Tibial nerve (tissue), 4 donors: ENCODE data around the gene ATG5. TPM values are rescaled to one million over a fixed set of nuclear protein-coding genes. Genes with fewer than 3 reads are reported as not detected.

Experiments
- DNase-seq, 2 donors: peaks; one replicate each; pipeline ENCODE4 v3.0.0-alpha.2; 2019; ENCODE audit warnings: low spot score in 2 of 2
- H3K27ac ChIP-seq, 4 donors: fragments of 200-600 bp; sonication (generic) in 3 of 4; one replicate each; pipeline ENCODE4 v1.5.1; 2017 to 2019; ENCODE audit warnings: mild to moderate bottlenecking in 1 of 4
- H3K27me3 ChIP-seq, 2 donors: fragments of 200-600 bp; sonication (generic) in 1 of 2; one replicate each; pipeline versions ENCODE4 v1.5.1 to v1.6.0; 2017 to 2019
- H3K36me3 ChIP-seq, 3 donors: fragments of 200-600 bp; sonication (generic); one replicate each; pipeline ENCODE4 v1.5.1; 2018 to 2019
- H3K4me1 ChIP-seq, 4 donors: fragments of 200-600 bp; sonication (generic) in 3 of 4; one replicate each; pipeline ENCODE4 v1.5.1; 2017 to 2019
- H3K4me3 ChIP-seq, 4 donors: fragments of 200-600 bp; sonication (generic) in 3 of 4; one replicate each; pipeline ENCODE4 v1.5.1; 2017 to 2019; ENCODE audit warnings: mild to moderate bottlenecking in 1 of 4, moderate library complexity in 1 of 4
- H3K9me3 ChIP-seq, 4 donors: fragments of 200-600 bp; sonication (generic) in 3 of 4; one replicate each; pipeline ENCODE4 v1.5.1; 2017 to 2019
- EP300 ChIP-seq, 2 donors: sonication (generic); formaldehyde crosslinking; IDR thresholded peaks; one replicate each; pipeline ENCODE4 v1.6.1; 2017; ENCODE audit warnings: antibody characterized with exemption in 2 of 2, mild to moderate bottlenecking in 1 of 2
- POLR2A ChIP-seq, 2 donors: fragments of 450-650 bp; IDR thresholded peaks; one replicate each; pipeline ENCODE4 v1.6.1; 2017; ENCODE audit warnings: antibody characterized with exemption in 2 of 2, mild to moderate bottlenecking in 2 of 2, moderate library complexity in 2 of 2
- WGBS, 2 donors: methylation state at CpG; one replicate each; pipeline ENCODE4 v1.1.5; 2018; 5-methylcytosine and 5-hydroxymethylcytosine counted together
- total RNA-seq, 4 donors: library from RNA; depleted of rRNA; stranded (reverse); fragments of >200 nt; gene quantifications; one replicate each; pipeline ENCODE4 v1.1.0, GENCODE V29; 2016
- TF ChIP-seq, protein P1 (sequence below), 5 experiments: fragments of 200-600 bp in 3 of 5; fragments of 450-650 bp in 2 of 5; sonication (generic) in 3 of 5; IDR thresholded peaks; one replicate each; pipeline ENCODE4 v1.5.1; 2016 to 2019; ENCODE audit warnings: antibody characterized with exemption in 5 of 5, mild to moderate bottlenecking in 3 of 5, moderate library complexity in 2 of 5

The ATG5 gene
- total RNA-seq, 4 donors from 2014 or later = 25.5 to 39.1 (median 35.7) TPM

DNA sequence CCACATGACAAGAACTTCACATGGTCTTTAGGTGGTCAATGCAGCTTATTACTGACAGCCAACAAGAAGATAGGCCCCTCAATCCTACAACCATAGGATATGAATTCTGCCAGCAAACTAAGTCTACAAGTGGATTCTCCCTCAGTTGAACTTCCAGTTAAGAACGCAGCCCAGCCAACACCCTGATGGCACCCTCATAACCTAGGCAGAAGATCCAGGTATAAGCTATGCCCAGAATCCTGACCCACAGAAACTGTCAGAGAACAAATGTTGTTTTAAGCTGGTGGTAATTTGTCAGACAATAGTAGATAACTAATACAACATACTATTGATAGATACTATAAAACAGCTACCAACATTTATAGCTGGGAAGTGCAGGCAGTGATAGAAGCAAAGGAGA, 38.8 kb downstream of the ATG5 start:
- peaks cover 0 to 2% (median 0%) of the 10 kb centered on the region in 4 donors for H3K4me1 ChIP-seq
- WGBS, 2 donors = 100% methylated on average over 1 of the region's 1 CpG
- no peaks in the 10 kb centered on the region for H3K27me3 ChIP-seq
- no peak for DNase-seq
- H3K27ac ChIP-seq = no peak overlapping the region
- H3K36me3 ChIP-seq = peaks cover 0 to 16% (median 0%) of the 10 kb centered on the region in 3 donors
- no peak for TF ChIP-seq EP300 (IDR thresholded peaks at IDR 0.05)
- TF ChIP-seq, protein P1, sequence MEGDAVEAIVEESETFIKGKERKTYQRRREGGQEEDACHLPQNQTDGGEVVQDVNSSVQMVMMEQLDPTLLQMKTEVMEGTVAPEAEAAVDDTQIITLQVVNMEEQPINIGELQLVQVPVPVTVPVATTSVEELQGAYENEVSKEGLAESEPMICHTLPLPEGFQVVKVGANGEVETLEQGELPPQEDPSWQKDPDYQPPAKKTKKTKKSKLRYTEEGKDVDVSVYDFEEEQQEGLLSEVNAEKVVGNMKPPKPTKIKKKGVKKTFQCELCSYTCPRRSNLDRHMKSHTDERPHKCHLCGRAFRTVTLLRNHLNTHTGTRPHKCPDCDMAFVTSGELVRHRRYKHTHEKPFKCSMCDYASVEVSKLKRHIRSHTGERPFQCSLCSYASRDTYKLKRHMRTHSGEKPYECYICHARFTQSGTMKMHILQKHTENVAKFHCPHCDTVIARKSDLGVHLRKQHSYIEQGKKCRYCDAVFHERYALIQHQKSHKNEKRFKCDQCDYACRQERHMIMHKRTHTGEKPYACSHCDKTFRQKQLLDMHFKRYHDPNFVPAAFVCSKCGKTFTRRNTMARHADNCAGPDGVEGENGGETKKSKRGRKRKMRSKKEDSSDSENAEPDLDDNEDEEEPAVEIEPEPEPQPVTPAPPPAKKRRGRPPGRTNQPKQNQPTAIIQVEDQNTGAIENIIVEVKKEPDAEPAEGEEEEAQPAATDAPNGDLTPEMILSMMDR (IDR thresholded peaks at IDR 0.05) = no peak
- no peak for TF ChIP-seq POLR2A (IDR thresholded peaks at IDR 0.05)
- H3K9me3 ChIP-seq = peaks cover 0 to 2% (median 0%) of the 10 kb centered on the region in 4 donors
- H3K4me3 ChIP-seq = no peak overlapping the region

- TF ChIP-seq, protein P1 (IDR thresholded peaks at IDR 0.05) = no peak
- TF ChIP-seq POLR2A (IDR thresholded peaks at IDR 0.05) = no peak
- TF ChIP-seq EP300 (IDR thresholded peaks at IDR 0.05) = no peak
- H3K4me1 ChIP-seq = peaks cover 0 to 2% (median 0%) of the 10 kb centered on the region in 4 donors
- H3K4me3 ChIP-seq = no peak overlapping the region
- 92 to 97% methylated on average over 10 of the region's 10 CpGs for WGBS, 2 donors
- DNase-seq = no peak
- no peaks in the 10 kb centered on the region for H3K9me3 ChIP-seq
- no peaks in the 10 kb centered on the region for H3K27me3 ChIP-seq
- peaks cover 0 to 11% (median 0%) of the 10 kb centered on the region in 3 donors for H3K36me3 ChIP-seq
- no peak overlapping the region for H3K27ac ChIP-seq
These were observed 42.1 kb downstream of the ATG5 start for GRCh38 chr6:106283481-106283880.

DNA sequence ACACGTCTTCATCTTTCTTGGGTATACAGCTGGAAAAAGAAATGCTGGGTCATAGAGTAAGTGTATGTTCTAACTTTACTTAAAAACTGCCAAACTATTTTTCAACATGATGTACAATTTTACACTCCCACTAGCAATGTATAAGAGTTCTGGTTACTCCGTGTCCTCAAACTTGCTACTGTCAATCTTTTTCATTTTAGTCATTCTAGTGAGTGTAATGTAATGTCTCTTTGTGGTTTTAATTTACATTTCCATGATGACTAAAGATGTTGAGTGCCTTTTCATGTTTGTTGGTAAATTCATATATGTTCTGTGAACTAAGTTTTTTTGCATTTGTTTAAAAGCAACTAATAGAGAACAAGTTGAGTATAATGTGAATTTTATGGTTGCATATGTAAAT, 43.9 kb downstream of the ATG5 start:
- 64 to 69% methylated on average over 2 of the region's 2 CpGs for WGBS, 2 donors
- no peak for TF ChIP-seq EP300 (IDR thresholded peaks at IDR 0.05)
- no peak for TF ChIP-seq POLR2A (IDR thresholded peaks at IDR 0.05)
- TF ChIP-seq, protein P1 (IDR thresholded peaks at IDR 0.05) = no peak
- Histone ChIP-seq H3K4me1 (peaks cover 0 to 2% (median 0%) of the 10 kb centered on the region in 4 donors), H3K36me3 (peaks cover 0 to 25% (median 0%) of the 10 kb centered on the region in 3 donors), H3K9me3 (no peaks in the 10 kb centered on the region), H3K4me3 (no peak overlapping the region), H3K27me3 (no peaks in the 10 kb centered on the region), H3K27ac (no peak overlapping the region)
- no peak for DNase-seq

- Histone ChIP-seq H3K27me3 (no peaks in the 10 kb centered on the region), H3K4me3 (no peak overlapping the region), H3K9me3 (no peaks in the 10 kb centered on the region), H3K36me3 (peaks cover 0 to 25% (median 0%) of the 10 kb centered on the region in 3 donors), H3K27ac (no peak overlapping the region), H3K4me1 (peaks cover 0 to 2% (median 0%) of the 10 kb centered on the region in 4 donors)
- no peak for DNase-seq
- TF ChIP-seq EP300 (IDR thresholded peaks at IDR 0.05) (no peak), POLR2A (IDR thresholded peaks at IDR 0.05) (no peak)
- TF ChIP-seq, protein P1 (IDR thresholded peaks at IDR 0.05) = no peak
These were observed 44.5 kb downstream of the ATG5 start for GRCh38 chr6:106281088-106281487.

- H3K27me3 ChIP-seq = no peaks in the 10 kb centered on the region
- H3K4me1 ChIP-seq = peaks cover 0 to 7% (median 0%) of the 10 kb centered on the region in 4 donors
- TF ChIP-seq POLR2A (IDR thresholded peaks at IDR 0.05) (no peak), EP300 (IDR thresholded peaks at IDR 0.05) (no peak)
- DNase-seq = no peak
- no peak overlapping the region for H3K4me3 ChIP-seq
- no peaks in the 10 kb centered on the region for H3K9me3 ChIP-seq
- H3K36me3 ChIP-seq = peaks cover 0 to 25% (median 0%) of the 10 kb centered on the region in 3 donors
- H3K27ac ChIP-seq = no peak overlapping the region
- 67 to 71% methylated on average over 1 of the region's 1 CpG for WGBS, 2 donors
These were observed 46.4 kb downstream of the ATG5 start for GRCh38 chr6:106279179-106279578.

DNA sequence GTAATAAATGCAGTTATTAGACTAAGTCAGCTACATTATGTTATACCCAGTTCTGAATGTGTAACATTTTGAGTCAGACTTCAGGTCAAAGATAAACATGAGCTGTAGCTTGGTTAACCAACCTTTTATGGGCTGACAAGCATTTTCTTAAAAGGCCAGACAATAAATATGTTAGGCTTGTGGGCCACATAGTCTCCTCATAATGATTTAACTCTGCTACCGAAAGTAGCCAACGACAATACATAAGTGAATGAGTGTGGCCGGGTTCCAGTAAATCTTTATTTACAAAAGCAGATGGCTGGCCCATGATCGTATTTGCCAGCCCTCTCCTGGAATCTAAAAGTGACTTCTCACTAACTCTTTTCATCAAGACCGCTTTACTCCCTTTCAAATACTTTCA, 49.9 kb downstream of the ATG5 start:
- Histone ChIP-seq H3K27ac (no peak overlapping the region), H3K4me1 (peaks cover 0 to 5% (median 0%) of the 10 kb centered on the region in 4 donors), H3K4me3 (no peak overlapping the region), H3K36me3 (peaks cover 0 to 25% (median 0%) of the 10 kb centered on the region in 3 donors), H3K27me3 (no peaks in the 10 kb centered on the region), H3K9me3 (no peaks in the 10 kb centered on the region)
- no peak for DNase-seq
- 67 to 78% methylated on average over 5 of the region's 5 CpGs for WGBS, 2 donors
- no peak for TF ChIP-seq POLR2A (IDR thresholded peaks at IDR 0.05)
- TF ChIP-seq, protein P1 (IDR thresholded peaks at IDR 0.05) = no peak
- no peak for TF ChIP-seq EP300 (IDR thresholded peaks at IDR 0.05)
